NCI-H446 treated with DMSO at 0.1 percent for 48 hours (cell line): ENCODE measurements around the gene BCL2A1.
"Not testable (repeated sequence)": the region's sequence is repeated elsewhere in the genome, so short reads cannot be mapped to it uniquely, and the experiment has no call there.

Experiments
- DNase-seq: peaks from one replicate; lab custom pipeline; 2025; lab: John Stamatoyannopoulos, UW

BCL2A1 gene

DNA sequence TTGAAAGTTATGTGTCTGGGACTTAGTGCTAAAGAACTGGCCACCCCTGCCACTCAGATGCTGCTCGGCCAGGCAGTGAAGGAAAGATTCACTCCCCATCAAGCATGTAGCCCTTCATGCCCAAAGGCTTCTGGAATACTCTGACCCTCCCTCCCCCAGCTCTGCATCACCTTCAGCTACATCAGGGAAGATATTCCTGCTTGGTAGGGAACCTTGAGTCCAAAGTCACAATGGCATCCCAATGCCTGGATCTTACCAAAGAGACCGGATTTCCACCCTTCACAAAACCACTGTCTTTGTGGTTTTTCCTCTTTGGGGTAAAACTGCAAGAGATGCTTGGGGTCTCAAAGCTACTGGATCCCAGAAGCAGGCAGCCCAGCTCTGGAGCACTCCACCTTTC lies 18.2 kb upstream of the BCL2A1 start:
- no peak for DNase-seq

DNA sequence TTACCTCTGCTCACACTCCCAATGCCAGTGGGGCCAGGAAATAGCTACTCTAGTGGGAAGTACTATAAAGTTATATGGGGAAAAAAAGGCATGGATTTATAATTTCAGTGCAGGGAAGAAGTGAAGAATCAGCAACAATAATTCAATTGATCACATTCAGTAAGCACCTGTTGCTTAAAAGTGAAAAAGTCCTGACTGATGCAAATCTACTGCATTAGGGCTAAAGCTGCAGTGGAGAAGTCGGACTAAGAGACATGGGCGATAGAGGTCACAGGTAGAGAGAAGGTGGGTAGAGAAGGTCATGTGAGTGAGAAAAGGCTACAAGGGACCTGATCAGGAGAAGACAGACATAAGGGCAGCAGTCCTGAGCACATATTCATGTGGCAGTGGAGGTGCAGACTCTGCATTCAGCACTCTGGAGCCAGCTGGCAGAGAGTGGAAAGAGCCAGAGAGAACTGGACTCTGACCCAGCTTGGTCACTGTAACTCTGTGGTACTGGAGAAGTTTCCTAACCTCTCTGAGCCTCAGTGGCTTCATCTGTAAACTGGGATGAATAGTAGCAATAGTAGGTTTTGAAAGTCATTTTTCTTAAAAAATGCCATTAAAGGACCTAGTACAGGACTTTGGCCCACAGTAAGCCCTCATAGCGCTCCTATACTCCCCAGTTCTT lies 17.6 kb upstream of the BCL2A1 start:
- DNase-seq = no peak

- no peak for DNase-seq
Observed at GRCh38 chr15:79987969-79988368, 17.0 kb upstream of the BCL2A1 start.

DNA sequence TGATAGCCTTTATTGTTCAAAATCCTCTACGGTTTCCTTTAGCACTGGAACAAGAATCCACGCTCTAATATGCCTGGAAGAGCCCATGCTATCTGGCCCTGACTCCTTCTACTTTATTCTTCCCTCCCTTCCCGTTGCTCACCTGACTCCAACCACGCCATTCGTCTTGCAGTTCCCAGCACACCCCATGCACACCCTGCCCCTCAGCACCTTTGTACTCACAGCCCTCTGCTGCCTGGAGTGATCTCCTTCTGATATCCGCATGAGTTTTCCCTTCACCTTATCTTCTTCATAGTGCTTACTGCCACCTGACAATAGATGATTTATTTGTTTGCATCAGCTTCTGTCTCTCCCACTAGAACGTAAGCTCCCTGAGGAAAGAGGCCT lies 16.6 kb upstream of the BCL2A1 start:
- DNase-seq = no peak

DNA sequence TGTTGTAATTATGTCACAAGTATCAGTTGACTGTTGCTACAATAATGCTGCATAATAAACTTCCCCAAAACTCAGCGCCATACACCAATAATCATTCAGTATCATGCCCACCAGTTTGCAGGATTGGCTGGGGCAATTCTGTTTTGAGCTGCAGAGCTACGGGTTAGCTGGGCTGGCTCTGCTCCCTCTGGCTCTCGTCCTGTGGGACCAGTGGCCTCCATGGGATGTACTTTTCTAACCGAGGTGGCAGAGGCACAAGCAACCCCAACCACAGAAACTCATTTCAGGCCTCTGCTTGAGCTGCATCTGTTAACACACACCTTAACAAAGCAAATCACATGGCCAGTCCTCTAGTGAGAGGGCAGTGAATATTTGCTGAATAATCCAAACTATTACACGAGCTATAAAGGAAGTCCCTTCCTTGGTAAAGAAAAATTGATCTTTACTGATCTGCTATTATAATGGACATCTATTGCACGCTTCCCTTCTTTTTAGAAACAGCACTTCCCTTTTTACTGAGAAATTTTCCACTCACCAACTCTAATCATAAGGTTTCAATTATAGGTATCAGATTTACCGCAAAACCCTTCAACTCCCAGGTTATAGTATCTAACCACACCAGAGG lies 10.9 kb upstream of the BCL2A1 start:
- no peak for DNase-seq

GRCh38 chr15:79978655-79979514 lies 7.9 kb upstream of the BCL2A1 start:
- DNase-seq = no peak

DNA sequence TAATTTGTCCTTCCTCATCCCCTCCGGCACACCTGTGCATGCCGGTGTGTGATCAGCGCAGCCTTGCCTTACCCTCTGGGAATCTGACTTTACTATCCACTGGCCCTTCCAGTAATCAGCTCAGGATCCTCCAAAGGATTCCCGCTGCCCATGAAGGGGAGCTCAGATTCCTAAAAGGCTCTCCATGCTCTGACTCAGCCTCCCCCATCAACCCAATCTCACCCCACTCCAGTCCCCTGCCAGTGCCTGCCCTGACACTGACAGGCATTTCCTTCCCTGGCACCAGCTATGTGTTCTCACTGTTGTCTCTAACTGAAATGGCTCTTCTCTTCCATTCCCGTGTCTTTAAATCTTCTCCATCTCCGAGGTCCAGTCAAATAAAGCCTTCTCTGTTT lies 7.3 kb upstream of the BCL2A1 start:
- DNase-seq = no peak

- no peak for DNase-seq
Observed at GRCh38 chr15:79977431-79978054, 6.5 kb upstream of the BCL2A1 start.

DNA sequence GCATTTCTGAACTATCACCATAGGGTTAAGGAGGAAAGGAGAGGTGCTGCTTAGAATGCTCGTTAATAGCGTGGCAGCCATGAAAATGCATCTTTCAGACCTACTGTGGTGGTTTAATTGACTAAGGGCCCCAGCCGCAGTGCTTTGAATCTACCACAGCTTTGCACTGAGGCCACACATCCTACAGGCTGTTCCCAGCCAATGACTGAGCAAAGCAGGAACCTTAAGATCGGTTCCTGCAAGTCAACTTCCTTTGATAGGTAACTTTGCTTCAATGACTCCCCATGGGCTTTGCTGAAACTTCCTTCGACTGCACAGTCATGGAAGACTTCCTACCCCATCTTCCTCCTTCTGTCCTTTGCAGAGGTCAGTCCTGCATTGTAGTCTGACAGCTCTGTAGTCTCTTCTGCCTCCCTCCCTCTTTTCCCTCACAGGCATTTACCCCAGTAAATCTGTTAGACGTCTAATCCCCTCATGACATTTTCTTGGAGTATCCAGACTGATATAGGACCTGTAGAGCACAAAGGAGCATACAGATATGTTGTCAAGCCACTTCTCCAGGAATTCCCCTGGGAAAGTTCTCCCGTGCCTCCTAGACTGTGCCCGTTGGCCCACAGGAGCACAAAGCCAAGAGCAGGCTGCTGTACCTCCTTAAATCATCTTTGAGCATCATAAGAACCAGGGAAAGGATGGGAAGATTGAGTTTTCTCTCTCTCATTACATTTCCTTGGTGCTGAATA lies 2.6 kb upstream of the BCL2A1 start:
- no peak for DNase-seq

DNA sequence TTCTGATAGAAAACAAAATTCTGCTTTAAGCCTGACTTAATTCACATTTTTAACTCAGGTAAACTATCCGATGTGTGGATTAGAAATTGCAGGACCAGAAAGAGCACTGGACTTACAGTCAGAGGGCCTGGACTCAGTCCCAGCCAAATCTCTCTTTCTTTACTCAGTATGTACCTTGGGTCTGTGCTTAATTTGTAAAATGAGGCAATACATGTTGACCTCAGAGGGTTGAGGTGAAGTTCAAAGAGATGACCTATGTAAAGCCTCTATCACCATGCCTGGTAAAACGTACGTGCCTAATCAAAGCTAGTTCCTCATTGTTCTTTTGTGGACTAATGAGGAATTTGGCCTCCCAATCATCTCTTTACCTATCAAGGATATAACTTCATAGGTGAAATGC lies 1.9 kb upstream of the BCL2A1 start:
- no peak for DNase-seq

DNA sequence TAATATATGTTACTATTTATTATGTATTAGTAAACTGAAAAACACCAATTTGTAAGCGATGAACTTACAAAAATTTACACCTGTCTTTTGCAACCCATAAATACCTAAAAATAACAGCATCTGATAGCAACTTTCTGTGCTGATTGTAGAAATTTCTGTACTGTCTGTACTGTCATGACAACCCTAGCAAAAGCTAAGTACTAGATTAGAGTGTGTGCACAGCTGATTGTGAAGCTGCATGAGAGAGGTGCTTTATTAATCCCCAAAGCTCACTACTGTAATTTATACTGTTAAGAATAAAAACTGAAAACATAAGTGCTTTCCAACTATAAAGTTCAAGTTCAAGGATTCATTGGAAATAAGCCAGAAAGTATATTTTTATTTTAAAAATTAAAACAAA lies 815 bp downstream of the BCL2A1 start:
- no peak for DNase-seq

DNA sequence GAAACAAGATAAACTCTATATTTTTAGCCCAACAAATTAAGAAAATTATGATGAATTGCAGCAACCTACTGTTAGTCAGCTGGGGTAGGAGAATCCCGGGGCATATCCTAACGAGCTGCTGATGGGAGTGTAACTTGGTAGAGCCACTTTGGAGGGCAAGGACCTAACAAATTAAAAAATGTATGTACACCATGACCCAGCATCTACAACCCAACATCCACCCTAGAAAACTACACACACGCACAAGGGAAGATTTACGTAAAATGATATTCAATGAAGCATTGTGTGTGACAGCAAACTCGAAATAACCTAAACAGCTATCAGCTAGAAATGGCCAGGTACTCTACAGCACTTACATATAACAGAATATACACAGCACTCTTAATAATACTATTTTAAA lies 1.9 kb downstream of the BCL2A1 start:
- no peak for DNase-seq

- DNase-seq = no peak
Observed at GRCh38 chr15:79967298-79968182, 3.5 kb downstream of the BCL2A1 start.

DNA sequence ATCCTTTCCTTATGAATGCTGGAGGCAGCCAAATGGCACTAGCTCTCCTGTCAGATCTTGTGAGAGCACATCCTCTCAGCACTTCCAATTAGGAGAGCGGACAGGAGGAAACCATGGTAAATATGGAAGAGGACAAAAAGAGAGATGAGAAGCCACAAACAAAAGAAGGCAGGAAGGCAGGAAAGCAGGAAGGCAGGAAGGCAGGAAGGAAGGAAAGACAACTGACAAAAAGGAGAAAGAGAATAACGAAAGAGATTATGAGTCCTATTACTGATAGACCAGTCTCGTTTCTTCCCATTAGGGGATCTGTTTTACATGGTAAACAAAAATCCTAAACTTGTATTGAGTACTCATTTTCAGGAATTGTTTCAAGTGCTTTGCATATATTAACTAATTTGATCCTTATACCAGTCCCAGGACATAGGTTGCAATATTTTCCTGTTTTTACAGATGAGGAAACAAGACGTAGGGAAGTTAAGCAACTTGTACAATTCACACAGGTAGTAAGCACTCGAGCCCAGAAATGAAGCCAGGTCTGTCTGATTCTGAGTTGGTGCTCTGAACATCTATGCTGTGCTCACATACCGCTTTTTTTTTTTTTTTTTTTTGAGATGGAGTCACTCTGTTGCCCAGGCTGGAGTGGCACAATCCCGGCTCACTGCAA lies 4.2 kb downstream of the BCL2A1 start:
- DNase-seq = no peak

DNA sequence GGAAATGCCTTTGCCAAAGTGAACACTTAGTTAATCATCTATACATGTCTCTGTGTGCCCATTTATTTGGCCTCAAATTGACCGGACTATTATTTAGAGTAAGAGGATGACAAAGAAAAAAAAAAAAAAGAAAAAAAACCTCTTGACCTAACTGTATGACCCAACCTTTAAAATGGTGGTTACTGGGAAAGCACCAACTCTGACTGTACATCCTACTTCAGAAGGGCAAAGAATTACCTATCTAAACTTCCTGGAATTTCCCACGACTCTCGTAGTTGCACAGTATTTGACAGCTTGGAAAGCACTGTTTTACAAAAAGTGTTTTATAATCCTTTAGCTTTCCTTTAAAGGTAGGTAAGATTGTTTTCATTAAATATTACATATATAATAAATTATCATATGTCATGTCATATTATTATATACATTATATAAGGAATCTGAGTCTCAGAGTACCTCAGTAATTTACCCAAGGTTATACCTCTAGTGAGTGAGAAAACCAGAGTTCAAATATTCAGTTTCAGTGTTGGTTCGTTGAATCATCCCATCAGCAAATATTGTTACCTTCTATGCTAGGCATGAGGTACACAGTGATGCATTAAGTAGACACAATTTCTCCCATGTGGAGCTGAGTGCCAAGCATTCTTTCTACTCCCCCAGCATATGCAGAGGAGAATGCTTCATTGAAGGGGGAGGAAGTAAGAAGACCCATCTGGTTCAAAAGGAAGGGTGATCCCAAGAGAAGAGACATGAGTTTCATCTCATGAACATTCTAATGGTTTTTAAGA lies 5.0 kb downstream of the BCL2A1 start:
- no peak for DNase-seq

DNA sequence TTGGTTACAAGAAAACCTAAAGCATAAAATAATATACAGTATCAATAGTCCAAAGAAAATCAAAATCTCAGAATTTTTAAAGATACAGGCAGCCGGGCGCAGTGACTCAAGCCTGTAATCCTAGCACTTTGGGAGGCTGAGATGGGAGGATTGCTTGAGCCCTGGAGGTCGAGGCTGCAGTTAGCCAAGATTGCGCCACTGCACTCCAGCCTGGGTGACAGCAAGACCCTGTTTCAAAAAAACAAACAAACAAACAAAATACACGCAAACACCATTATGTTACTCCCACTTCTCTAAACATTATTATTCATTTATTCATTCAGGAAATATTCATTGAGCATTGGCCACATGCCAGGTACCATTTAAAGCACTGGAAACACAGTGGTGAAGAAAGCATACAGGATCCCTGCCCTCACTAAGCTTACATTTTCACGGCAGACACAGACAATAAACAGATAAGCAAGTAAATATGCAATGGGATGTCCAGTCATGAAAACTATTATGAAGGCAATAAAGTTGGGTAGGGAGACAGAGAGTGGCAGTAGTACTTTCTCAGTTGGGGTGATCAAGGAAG lies 6.7 kb downstream of the BCL2A1 start:
- no peak for DNase-seq

DNA sequence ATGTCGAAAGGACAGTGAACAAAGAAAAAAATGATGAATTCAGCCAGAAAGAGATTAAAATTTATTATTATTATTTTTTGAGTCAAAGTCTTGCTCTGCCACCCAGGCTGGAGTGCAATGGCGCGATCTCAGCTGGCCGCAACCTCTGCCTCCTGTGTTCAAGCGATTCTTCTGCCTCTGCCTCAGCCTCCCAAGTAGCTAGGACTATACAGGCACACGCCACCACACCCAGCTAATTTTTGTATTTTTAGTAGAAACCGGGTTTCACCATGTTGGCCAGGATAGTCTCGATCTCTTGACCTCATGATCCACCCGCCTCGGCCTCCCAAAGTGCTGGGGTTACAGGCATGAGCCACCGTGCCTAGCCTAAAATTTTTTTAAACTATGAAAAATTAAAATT lies 8.1 kb downstream of the BCL2A1 start:
- DNase-seq = not testable (repeated sequence)

GRCh38 chr15:79962178-79962577 lies 8.8 kb downstream of the BCL2A1 start:
- no peak for DNase-seq

DNA sequence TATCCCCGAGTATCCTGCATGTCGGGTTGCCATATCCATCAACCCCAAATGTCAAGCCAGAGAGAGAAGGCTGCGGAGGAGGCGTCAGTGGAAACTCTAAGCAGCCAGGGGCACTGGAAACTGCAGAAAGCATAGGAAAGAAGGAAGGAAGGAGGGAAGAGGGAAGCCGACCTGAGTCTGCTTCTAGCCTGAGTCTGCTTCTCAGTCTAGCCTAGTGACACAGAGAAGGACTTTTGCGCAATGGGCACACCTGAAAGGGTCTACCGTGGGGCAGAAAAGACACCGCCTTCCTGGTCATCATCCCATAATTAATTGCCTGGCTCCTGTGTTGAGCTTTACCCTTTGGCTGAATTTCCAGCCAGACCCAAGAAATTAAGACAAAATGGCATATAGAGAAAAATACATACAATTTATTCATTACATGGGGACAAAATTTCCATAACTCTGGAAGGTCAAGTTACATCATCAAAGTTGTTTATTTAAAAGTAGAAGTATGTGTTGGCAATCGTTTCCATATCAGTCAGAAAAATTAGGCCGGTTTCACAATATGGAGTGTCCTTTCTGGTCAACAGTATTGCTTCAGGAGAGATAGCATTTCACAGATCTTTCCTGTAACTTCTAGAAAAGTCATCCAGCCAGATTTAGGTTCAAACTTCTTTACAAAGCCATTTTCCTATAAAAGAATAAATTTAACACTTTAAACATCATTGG lies 10.3 kb downstream of the BCL2A1 start:
- no peak for DNase-seq
